Measurements from ENCODE around the gene TMEM263.

DNA sequence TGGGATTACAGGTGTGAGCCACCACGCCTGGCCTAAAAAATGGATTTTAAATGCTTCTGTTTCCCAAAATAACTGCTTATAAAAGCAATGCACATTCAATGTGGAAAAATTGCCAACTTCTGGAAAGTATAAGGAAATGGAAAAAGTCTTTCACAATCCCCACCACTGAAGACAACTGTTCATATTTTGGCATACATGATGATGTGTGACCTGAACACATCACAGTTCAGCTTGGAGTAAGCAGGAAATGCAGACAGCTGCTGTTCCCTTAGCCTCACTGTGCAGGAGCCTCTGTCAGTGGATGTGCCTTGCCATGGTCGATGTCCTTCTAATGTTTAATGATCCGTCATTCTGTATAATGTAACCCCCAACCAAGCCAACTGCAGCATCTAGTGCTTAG, 26.1 kb downstream of the TMEM263 start:
- no peak for TF ChIP-seq POLR2A (IDR thresholded peaks at IDR 0.05)
- TF ChIP-seq, protein P1, sequence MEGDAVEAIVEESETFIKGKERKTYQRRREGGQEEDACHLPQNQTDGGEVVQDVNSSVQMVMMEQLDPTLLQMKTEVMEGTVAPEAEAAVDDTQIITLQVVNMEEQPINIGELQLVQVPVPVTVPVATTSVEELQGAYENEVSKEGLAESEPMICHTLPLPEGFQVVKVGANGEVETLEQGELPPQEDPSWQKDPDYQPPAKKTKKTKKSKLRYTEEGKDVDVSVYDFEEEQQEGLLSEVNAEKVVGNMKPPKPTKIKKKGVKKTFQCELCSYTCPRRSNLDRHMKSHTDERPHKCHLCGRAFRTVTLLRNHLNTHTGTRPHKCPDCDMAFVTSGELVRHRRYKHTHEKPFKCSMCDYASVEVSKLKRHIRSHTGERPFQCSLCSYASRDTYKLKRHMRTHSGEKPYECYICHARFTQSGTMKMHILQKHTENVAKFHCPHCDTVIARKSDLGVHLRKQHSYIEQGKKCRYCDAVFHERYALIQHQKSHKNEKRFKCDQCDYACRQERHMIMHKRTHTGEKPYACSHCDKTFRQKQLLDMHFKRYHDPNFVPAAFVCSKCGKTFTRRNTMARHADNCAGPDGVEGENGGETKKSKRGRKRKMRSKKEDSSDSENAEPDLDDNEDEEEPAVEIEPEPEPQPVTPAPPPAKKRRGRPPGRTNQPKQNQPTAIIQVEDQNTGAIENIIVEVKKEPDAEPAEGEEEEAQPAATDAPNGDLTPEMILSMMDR (IDR thresholded peaks at IDR 0.05), result no peak
